Effector memory CD4-positive, alpha-beta T cell (primary cell): ENCODE measurements around the gene LACTBL1.

Experiments used
- DNase-seq, 3 donors: peaks; one replicate each; pipeline ENCODE4 v3.0.0-alpha.2; 2020
- H3K27ac ChIP-seq: 2 replicates; pipeline ENCODE4 v1.7.0; 2013; ENCODE audit warnings: mild to moderate bottlenecking, low read length, moderate library complexity; ENCODE audit not compliant: insufficient read depth, poor library complexity, severe bottlenecking
- H3K27me3 ChIP-seq: replicated peaks from 2 replicates; pipeline ENCODE4 v1.7.0; 2013; ENCODE audit warnings: mild to moderate bottlenecking, low read length; ENCODE audit not compliant: insufficient read depth, control insufficient read depth, poor library complexity, severe bottlenecking
- H3K36me3 ChIP-seq: 2 replicates; pipeline ENCODE4 v1.7.0; 2013; ENCODE audit warnings: mild to moderate bottlenecking, low read length, moderate library complexity; ENCODE audit not compliant: control insufficient read depth, insufficient read depth
- H3K4me1 ChIP-seq: 2 replicates; pipeline ENCODE4 v1.7.0; 2013; ENCODE audit warnings: low read length, mild to moderate bottlenecking; ENCODE audit not compliant: control insufficient read depth, insufficient read depth, poor library complexity, severe bottlenecking
- H3K4me3 ChIP-seq: 2 replicates; pipeline ENCODE4 v1.7.0; 2013; ENCODE audit warnings: low read length, low read depth, mild to moderate bottlenecking; ENCODE audit not compliant: insufficient read depth, poor library complexity, severe bottlenecking
- H3K9me3 ChIP-seq: 2 replicates; pipeline ENCODE4 v1.7.0; 2013; ENCODE audit warnings: mild to moderate bottlenecking, low read length, moderate library complexity; ENCODE audit not compliant: control insufficient read depth

LACTBL1 gene

GRCh38 chr1:22963044-22963677, 9.5 kb downstream of the LACTBL1 start:
- no peaks in the 10 kb centered on the region for H3K9me3 ChIP-seq
- H3K4me3 ChIP-seq = no peak overlapping the region
- no peaks in the 10 kb centered on the region for H3K36me3 ChIP-seq
- no peaks in the 10 kb centered on the region for H3K27me3 ChIP-seq
- DNase-seq = no peak
- no peaks in the 10 kb centered on the region for H3K4me1 ChIP-seq
- H3K27ac ChIP-seq = no peak overlapping the region

- Histone ChIP-seq H3K36me3 (no peaks in the 10 kb centered on the region), H3K9me3 (no peaks in the 10 kb centered on the region), H3K4me1 (no peaks in the 10 kb centered on the region), H3K4me3 (no peak overlapping the region), H3K27me3 (no peaks in the 10 kb centered on the region), H3K27ac (no peak overlapping the region)
- DNase-seq = no peak
Observed at GRCh38 chr1:22962558-22962957, 10.1 kb downstream of the LACTBL1 start.

- H3K27me3 ChIP-seq = no peaks in the 10 kb centered on the region
- H3K9me3 ChIP-seq = no peaks in the 10 kb centered on the region
- no peak overlapping the region for H3K4me3 ChIP-seq
- H3K36me3 ChIP-seq = no peaks in the 10 kb centered on the region
- no peaks in the 10 kb centered on the region for H3K4me1 ChIP-seq
- no peak for DNase-seq
- H3K27ac ChIP-seq = no peak overlapping the region
Observed at GRCh38 chr1:22959545-22960360, 12.9 kb downstream of the LACTBL1 start.

GRCh38 chr1:22958556-22958955, 14.1 kb downstream of the LACTBL1 start:
- no peaks in the 10 kb centered on the region for H3K9me3 ChIP-seq
- no peaks in the 10 kb centered on the region for H3K36me3 ChIP-seq
- no peak overlapping the region for H3K4me3 ChIP-seq
- no peak overlapping the region for H3K27ac ChIP-seq
- no peak for DNase-seq
- H3K27me3 ChIP-seq = no peaks in the 10 kb centered on the region
- no peaks in the 10 kb centered on the region for H3K4me1 ChIP-seq

- no peak for DNase-seq
- Histone ChIP-seq H3K36me3 (no peaks in the 10 kb centered on the region), H3K4me1 (no peaks in the 10 kb centered on the region), H3K9me3 (no peaks in the 10 kb centered on the region), H3K27ac (no peak overlapping the region), H3K27me3 (no peaks in the 10 kb centered on the region), H3K4me3 (no peak overlapping the region)
Observed at GRCh38 chr1:22957066-22957465, 15.6 kb downstream of the LACTBL1 start.

GRCh38 chr1:22955146-22955545, 17.5 kb downstream of the LACTBL1 start:
- DNase-seq = no peak
- Histone ChIP-seq H3K4me1 (no peaks in the 10 kb centered on the region), H3K9me3 (no peaks in the 10 kb centered on the region), H3K36me3 (no peaks in the 10 kb centered on the region), H3K27ac (no peak overlapping the region), H3K4me3 (no peak overlapping the region), H3K27me3 (no peaks in the 10 kb centered on the region)

- Histone ChIP-seq H3K27ac (no peak overlapping the region), H3K4me1 (no peaks in the 10 kb centered on the region), H3K9me3 (no peaks in the 10 kb centered on the region), H3K4me3 (no peak overlapping the region), H3K36me3 (no peaks in the 10 kb centered on the region), H3K27me3 (no peaks in the 10 kb centered on the region)
- DNase-seq = no peak
Observed at GRCh38 chr1:22953740-22954141, 18.9 kb downstream of the LACTBL1 start.

- no peak for DNase-seq
- Histone ChIP-seq H3K27me3 (no peaks in the 10 kb centered on the region), H3K36me3 (no peaks in the 10 kb centered on the region), H3K4me3 (no peak overlapping the region), H3K9me3 (no peaks in the 10 kb centered on the region), H3K4me1 (no peaks in the 10 kb centered on the region), H3K27ac (no peak overlapping the region)
Observed at GRCh38 chr1:22953057-22953739, 19.5 kb downstream of the LACTBL1 start.

- no peaks in the 10 kb centered on the region for H3K27me3 ChIP-seq
- H3K4me3 ChIP-seq = no peak overlapping the region
- DNase-seq = no peak
Observed at GRCh38 chr1:22952694-22953056, 20.0 kb downstream of the LACTBL1 start.

GRCh38 chr1:22951796-22952195, 20.9 kb downstream of the LACTBL1 start:
- no peaks in the 10 kb centered on the region for H3K27me3 ChIP-seq

More at GRCh38 chr1:22952694-22953056, 20.0 kb downstream of the LACTBL1 start:
- Histone ChIP-seq H3K9me3 (no peaks in the 10 kb centered on the region), H3K4me1 (no peaks in the 10 kb centered on the region), H3K27ac (no peak overlapping the region), H3K36me3 (no peaks in the 10 kb centered on the region)

More at GRCh38 chr1:22951796-22952195, 20.9 kb downstream of the LACTBL1 start:
- no peaks in the 10 kb centered on the region for H3K9me3 ChIP-seq
- no peaks in the 10 kb centered on the region for H3K36me3 ChIP-seq
- H3K4me3 ChIP-seq = no peak overlapping the region
- H3K27ac ChIP-seq = no peak overlapping the region
- no peaks in the 10 kb centered on the region for H3K4me1 ChIP-seq
- DNase-seq = no peak
